CD4-positive, alpha-beta T cell treated with Interleukin-17A for 4 hours (primary cell): ENCODE results near the gene MYT1.
"Not testable (repeated sequence)": the region's sequence is repeated elsewhere in the genome, so short reads cannot be mapped to it uniquely, and the experiment has no call there.

Experiments used
- DNase-seq: peaks from one replicate; pipeline ENCODE4 v3.0.0-alpha.2; 2020; ENCODE audit warnings: mixed read lengths

The MYT1 gene

DNA sequence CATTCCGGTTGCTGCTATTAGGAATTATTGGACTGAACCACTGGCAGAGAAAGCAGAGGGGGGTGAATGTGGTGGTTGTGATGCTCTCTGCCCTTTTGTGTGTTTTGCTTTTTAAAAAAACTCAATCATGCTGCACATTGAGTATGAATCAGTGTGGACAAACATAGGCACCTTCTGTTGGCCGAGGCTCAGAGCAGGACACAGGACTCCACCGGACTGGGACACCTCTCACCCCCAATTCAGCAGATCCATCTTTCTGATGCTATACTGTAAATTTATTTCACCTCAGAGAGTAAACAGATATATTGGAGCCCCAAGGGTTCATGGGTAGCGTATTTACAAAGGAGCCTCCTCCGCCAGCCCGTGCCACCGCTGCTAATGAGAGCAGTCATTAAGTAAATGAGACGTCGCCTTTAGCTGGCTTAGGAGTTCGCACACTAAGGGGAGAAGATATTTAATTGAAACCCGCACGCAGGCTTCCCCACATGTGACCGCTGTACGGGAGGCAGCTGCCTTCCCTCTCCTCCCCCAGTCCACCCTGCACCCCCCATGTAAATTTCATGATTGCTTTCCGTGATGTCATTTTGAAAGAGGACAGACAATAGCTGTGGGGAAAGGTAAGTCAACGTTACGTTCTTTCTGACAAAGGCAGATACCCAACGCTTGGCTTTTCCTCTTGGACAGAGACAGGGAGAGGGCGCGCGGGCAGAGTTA is at the start of gene MYT1:
MYT1 (plus strand) TSS at position 330 of the 714 bp plus-strand sequence. CDS start 34,410 bp downstream, outside the sequence.
- no peak for DNase-seq

DNA sequence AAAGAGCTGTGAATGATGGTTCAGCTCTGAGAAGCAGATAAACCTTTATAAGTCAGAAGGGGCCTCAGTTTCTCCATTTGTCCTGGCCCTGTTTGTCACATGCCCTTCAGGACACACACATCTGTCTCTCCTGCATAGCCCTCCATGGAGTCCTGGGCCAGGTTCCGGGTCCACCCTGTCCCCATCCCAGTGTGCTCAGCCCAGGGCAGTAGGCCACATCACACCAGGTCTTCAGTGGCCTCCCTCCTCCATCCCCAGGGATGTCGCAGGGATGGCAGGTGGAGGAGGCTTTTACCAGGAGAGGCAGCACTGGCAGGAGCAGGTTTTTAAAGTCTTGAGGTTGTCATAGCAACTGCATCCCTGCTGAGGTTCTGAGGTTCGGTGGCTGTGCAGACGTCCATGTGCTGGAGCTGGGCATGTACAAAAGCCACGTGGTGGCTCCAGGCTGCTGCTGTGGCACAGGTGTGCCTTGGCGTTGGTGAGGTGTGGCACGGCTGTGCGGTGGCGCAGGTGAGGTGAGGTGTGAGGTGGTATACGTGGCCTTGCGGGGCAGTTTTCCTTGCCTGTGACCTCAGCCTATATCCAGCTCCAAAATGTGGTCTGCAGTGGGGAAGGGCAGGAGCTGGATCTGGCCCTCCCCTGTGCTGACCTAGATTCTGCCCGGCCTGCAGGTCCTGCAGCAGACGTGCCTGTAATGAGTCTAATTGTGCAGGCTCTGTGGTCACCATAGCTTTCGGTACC is 48.9 kb upstream of the MYT1 start:
- no peak for DNase-seq

DNA sequence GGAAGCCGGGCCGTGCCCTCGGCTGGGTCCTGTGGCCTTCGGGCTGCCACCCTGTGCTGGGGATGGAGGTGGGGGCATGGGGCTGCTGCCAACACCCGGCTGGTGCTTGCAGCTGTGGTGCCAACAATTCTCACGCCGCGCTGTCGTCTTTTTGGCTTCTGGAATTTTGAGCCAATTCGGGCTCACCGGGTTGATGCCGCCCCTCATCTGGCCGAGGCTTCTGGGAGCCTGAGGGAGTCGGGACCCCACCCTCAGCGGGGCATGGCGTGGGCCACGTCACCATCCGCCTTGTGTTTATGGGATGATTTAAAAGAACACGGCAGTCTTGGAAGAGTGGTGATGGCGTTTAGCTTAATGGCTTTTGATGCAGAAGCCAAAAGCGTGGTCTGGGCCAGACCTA is 48.2 kb upstream of the MYT1 start:
- no peak for DNase-seq

DNA sequence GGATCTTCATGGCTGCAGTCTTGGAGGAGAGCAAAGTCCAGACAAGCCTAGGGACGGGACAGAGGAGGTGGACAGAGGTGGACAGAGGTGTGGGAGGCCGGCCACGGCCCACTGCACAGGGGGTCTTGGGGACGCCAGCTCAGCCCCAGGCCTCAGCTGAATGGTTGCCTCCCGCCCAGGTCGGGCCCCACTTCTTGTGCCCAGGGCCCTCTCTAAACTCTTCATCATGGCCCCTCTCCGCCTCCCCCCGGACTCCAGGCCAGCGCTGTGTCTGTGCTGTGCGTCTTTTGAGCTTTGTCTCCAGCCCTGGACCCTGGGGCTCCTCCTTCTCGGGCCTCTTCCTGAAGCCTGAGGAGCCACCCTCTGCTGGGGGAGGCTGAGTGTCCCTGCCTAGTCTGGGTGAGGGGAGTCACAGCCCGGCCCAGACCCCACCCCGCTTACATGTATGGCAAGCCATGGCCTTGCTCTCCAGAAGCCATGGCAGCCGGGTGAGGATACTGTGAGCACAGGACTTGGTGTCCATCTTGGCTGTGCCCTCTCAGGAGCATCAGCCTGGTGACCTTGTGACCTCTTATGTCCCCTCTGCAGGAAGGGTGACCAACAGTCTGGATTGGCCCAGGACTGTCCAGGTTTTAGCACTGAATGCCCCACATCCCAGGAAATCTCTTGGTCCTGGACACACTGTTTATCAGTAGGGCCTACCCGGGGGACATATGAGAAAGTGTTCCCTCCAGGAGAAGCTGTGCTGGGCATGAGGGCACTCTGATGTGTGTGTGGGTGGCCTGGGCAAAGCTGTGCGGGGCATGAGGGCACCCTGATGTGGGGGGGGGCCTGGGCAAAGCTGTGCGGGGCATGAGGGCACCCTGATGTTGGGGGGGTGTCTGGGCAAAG is 47.5 kb upstream of the MYT1 start:
- DNase-seq, result no peak

DNA sequence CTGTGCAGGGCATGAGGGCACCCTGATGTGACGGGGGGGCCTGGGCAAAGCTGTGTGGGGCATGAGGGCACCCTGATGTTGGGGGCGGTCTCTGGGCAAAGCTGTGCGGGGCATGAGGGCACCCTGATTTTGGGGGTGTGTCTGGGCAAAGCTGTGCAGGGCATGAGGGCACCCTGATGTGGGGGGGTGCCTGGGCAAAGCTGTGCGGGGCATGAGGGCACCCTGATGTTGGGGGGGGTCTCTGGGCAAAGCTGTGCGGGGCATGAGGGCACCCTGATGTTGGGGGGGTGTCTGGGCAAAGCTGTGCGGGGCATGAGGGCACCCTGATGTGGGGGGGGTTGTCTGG is 46.8 kb upstream of the MYT1 start:
- DNase-seq, result not testable (repeated sequence)

DNA sequence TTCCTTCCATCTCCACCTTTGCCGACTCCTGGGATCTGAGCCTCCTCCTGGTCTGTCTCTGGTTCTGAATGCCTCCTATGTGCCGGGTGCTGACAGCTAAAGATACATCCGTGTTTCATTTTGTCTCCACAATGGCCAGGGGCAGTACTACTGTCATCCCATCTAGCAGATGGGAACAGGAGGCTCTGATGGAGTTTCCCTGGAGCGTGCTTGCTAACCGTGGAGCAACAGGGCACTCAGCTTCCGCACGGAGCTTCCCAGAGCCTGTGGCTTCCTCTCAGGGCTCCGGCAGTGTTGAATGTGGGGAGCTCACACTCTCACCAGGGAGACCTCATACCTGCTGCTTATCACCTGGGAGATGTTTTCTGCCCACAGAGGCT is 45.0 kb upstream of the MYT1 start:
- DNase-seq, result no peak

DNA sequence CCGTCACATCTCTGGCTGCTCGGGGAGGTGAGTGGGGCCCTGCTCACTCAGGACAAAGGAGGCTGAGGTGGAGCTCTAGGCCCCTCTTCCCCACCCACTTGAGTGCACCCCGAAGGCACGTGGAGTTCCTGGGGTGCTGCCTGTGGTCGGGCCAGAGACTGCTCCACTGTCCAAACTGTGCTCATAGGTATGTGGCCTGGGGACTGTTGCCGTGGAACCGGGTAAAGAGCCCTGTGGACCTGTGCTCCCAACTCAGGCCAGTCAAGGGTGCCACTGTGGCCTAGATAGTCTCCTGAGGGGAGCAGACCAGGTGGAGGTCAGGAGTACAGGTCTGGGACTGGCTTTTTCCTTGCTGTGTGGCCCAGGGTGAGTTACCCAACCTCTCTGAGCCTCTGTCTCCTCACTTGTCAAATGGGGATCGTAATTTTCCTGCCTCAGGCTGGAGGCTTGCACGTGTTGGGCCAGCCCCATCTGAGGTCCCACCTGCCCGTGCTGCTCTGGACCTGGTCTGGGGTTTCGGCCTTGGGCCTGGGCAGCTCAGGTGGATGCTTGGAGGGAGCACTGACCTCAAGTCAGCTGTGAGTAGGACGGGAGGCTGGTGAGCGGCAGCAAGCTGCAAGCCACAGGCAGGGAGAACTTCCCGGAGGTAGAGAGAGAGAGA is 44.4 kb upstream of the MYT1 start:
- no peak for DNase-seq

DNA sequence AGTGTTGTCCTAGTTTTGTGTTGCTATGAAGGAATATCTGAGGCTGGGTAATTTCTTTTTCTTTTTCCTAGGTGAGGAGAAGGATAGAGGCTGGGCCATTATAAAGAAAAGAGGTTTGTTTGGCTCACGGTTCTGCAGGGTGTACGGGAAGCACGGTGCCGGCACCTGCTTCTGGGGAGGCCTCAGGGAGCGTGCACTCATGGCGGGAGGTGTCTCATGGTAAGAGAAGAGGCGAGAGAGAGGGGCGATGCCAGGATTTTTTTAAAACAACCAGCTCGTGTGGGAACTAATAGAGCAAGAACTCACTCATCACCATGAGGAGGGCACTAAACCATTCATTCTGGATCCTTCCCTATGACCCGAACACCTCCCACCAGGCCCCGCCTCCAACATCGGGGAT is 42.7 kb upstream of the MYT1 start:
- no peak for DNase-seq

DNA sequence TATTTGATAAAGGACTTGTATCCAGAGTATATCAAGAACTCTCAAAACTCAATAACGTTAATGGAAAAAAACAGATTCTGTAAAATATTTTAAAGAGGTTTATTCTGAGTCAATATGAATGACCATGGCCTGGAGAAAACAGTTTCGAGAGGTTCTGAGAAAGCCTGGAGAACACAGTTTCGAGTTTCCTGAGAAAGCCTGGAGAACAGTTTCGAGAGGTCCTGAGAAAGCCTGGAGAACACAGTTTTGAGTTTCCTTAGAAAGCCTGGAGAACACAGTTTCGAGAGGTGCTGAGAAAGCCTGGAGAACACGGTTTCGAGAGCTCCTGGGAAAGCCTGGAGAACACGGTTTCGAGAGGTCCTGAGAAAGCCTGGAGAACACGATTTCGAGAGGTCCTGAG is 41.3 kb upstream of the MYT1 start:
- not testable (repeated sequence) for DNase-seq

DNA sequence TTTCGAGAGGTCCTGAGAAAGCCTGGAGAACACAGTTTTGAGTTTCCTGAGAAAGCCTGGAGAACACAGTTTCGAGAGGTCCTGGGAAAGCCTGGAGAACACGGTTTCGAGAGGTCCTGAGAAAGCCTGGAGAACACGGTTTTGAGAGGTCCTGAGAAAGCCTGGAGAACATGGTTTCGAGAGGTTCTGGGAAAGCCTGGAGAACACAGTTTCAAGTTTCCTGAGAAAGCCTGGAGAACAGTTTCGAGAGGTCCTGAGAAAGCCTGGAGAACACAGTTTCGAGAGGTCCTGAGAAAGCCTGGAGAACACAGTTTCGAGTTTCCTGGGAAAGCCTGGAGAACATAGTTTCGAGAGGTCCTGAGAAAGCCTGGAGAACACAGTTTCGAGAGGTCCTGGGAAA is 40.7 kb upstream of the MYT1 start:
- not testable (repeated sequence) for DNase-seq

DNA sequence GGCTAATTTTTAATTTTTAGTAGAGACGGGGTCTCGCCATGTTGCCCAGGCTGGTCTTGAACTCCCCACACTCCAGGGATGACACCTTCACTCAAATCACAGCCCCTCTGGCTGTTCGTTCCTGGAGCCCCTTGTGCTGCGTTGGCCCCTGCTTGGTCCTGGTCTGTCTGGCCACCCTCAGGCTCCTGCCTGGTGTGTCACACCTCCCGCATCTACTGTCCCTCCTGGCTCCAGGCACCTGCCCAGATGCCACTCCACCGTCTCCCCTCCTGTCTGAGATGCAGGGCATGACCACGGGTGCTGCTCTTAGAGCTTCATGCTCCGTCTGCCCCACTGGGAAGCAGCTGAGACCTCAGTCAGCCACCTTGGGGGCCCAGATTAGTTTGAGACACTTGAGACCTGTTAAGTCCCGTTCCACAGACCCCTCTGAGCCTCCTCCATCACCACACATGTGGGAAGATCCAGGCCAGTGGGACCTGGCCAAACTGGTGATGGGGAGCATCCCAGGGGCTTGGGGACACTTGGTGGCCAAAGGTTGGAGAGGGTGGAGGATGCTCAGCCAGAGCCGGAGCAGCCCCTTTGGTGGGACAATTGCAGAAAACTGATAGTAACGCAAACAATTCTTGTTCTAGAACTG is 35.0 kb upstream of the MYT1 start:
- no peak for DNase-seq

DNA sequence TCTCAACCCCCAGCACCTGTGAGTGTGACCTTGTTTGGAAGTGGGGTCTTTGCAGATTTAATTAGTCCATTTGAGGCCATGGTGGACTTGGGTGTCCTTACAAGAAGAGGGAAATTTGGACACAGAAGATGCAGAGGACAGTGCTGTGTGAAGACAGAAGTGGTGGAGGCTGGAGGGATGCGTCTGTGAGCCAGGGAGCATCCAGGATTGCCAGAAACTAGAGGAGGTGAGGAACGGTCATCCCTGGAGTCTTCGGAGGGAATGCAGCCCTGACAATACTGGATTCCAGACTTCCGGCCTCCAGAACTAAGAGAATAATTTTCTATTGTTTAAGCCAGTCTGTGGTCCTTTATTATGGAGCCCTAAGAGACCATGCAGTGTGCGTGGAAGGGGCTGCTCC is 34.0 kb upstream of the MYT1 start:
- DNase-seq, result no peak

DNA sequence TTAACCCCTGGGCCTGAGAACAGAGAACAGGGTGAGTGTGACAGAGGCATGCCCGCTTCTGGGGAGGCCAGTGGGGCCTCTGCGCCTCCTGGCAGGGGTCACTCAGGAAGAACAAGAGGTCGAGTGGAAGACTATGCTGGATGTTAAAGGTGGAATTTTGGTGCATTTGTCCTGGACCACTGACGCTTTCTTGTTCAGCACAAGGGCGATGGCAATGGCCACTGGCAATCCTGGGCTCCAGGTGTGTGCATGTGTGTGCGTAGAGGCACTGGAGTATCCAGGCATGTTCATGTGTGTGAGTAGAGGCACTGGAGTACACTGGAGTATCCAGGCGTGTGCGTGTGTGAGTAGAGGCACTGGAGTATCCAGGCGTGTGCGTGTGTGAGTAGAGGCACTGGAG is 33.4 kb upstream of the MYT1 start:
- DNase-seq, result no peak

DNA sequence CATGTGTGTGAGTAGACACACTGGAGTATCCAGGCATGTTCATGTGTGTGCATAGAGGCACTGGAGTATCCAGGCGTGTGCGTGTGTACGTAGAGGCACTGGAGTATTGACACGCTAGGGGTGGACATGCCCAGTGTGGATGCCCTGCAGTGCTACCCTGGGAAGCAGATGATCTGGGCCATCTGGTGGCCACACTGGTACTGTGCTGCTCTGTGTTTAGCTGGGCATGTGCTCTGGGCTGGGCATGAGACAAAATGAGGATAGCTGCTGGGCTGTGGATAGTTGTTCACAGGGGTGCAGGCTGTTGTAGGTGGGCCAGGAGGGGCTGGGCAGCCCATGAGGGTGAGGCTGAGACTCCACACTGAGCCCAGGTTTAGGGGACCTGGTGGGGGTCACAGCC is 32.8 kb upstream of the MYT1 start:
- DNase-seq, result no peak

DNA sequence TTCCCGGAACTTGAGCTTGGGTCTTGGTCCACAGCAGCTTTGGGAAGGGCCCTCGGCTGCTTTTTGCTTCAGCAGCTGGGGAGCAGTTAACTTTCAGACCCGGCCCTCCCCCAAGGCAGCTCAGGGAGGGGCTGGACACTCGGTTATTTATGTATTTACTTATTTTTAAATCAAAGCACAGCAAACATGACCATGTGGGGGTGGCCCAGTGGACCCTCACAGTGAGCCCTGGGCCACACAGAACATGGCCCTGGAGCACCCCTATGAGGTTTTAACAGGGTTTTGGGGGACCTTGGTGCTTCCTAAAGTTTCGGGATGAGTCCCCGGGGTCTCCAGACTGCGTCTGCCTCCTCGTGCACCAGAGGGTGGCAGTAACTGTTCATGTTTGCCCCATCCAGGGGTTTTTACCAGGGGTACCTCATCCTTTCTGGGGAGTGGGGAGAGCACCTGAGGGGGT is 30.3 kb upstream of the MYT1 start:
- DNase-seq, result no peak

DNA sequence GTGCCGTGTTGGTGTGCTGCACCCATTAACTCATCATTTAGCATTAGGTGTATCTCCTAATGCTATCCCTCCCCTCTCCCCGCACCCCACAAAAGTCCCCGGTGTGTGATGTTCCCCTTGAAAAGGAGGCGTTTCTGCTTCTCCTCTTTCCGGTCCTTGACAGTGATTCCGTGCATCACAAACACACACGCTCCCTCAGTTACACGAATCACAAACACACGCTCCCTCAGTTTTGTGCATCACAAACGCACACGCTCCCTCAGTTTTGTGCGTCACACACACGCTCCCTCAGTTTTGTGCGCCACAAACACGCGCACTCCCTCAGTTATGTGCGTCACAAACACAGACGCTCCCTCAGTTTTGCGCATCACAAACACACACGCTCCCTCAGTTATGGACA is 29.5 kb upstream of the MYT1 start:
- not testable (repeated sequence) for DNase-seq

DNA sequence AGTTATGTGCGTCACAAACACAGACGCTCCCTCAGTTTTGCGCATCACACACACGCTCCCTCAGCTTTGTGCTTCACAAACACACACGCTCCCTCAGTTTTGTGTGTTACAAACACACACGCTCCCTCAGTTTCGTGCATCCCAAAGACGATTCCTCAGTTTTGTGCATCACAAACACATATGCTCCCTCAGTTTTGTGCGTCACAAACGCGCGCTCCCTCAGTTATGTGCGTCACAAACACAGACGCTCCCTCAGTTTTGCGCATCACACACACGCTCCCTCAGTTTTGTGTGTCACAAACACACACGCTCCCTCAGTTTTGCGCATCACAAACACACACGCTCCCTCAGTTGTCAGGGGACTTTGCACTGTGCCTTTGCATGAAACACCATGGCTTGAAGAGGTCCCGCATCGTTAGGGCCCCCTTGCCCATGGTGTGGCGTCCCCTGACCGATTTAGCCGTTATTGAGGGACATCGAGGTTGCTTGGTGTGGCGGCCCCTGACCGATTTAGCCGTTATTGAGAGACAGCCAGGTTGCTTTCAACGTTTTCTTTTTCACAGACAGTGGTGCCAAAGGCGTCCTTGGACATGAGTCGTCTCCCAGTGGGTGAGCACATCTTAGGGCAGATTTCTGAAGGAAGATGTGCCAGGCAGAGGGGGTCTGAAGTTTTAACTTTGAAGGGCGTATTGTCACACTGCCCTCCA is 28.1 kb upstream of the MYT1 start:
- DNase-seq, result no peak

DNA sequence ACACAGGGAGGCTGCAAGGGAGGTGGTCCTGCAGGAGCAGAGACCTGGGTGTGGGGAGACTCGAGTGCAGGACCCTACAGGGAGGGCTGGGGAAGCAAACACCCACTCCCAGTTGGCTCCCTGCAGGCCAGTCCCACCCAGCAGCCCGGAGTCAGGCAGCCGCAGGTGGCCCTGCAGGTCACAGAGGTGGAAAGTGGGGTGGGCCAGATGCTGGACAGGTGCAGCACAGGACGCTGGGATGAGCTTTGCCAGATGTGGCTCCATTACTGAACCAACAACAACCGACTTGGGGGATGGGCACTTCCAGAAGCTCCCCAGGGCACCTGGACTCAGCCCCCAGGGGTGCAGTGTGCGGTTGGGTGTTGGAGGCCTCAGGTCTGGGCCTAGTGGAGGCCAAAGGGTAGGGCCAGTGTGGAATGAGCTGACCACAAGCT is 26.6 kb upstream of the MYT1 start:
- DNase-seq, result no peak

DNA sequence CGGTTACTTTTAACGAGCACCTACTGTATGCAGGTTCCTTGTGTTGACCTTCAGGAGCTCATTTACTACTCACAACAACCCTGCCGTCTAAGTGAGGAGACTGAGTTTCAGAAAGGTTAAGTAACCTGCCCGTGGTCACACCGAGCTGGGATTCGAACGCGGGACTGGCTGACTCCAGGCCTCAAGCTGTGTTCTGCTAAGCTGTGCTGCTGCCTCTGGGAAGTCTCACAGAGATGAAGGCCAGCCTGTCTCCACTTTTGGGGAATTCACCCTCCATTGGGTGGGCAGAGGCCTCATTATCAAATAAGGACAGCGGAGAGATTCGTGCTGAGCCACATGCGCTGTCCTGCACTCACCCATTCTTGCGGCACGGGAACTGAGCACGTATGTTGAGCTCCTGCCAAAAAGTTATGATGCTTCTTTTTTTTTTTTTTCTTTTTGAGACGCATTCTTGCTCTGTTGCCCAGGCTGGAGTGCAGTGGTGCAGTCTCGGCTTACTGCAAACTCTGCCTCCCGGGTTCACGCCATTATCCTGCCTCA is 25.9 kb upstream of the MYT1 start:
- DNase-seq, result no peak

DNA sequence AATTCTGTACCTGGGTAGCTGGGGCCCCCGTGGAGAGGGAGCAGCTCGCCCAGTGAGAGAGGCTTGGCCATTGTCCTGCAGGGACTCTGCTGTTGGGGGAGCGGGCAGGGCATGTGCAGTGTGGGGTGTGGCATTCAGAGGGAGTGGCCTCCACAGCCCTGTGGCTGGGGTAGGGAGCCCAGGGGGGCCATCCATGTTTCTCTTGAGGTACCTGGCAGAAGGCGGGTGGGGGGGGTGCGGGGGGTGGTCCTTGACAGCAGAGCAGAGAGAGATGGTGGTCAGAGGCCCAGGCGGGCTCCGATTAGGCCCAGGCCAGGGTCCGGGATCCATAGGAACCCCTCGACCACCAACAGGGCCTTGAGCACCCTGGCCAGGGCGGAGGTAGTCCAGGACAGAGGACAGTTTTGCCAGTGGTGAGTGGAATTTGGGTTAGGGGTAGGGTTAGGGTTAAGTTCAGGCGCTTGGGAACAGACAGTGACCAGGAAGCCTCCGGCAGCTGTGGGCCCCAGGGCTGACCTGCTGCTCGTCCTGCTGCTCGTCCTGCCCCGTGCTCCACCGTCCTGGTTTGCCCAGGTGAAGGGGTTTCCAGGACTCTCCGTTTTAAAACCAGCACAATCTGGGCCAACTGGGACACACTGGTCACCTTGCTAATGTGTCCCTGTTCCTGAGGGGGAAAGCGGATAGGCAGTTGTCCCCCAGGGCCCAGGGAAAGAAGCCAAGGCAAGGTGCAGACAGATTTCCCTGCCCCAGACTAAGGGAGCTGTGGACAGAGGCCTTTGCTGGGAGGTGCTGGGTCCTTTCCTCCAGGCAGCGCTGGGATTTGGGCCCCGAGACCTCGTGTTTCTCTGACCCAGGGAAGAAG is 24.8 kb upstream of the MYT1 start:
- DNase-seq, result no peak
